ENCODE measurements around the gene ANKIB1. TPM values are rescaled to one million over a fixed set of nuclear protein-coding genes. Genes with fewer than 3 reads are reported as not detected.

ANKIB1 gene
- total and polyA plus RNA-seq, 4 donors: 3.9 to 14.8 (median 8.4) TPM

DNA sequence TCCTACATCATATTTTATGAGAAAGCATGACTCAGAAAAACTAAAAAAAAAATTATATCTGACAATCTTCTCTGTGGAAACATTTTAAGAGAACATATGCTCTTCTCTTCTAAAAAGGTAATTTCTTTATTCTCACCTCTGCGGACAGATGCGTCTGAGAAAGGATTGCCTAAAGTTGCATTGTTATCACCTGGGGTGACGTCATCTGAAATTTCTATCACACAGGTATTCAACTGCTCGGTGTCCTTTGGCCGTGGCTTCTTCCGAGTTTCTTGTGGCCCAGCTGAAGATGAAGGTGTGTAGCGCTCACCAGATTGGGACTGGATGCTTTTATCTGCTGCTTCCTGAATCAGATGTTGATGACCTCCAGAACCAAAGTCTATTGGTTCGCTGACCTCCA, 187.2 kb downstream of the ANKIB1 start:
- 96% methylated on average over 8 of the region's 8 CpGs for WGBS
- Histone ChIP-seq H3K9me3 (ENCODE audit: control insufficient read depth in 4 of 4, low read length in 3 of 4) (no peaks in the 10 kb centered on the region), H3K27ac (ENCODE audit: low read depth in 1 of 2, low read length in 2 of 2) (no peak overlapping the region), H3K27me3 (ENCODE audit: control insufficient read depth in 4 of 4, insufficient read depth in 4 of 4, low read length in 3 of 4) (no peaks in the 10 kb centered on the region), H3K4me3 (ENCODE audit: low read depth in 1 of 3, low read length in 3 of 3) (no peak overlapping the region), H3K36me3 (ENCODE audit: control insufficient read depth in 4 of 4, insufficient read depth in 3 of 4, low read depth in 1 of 4, low read length in 3 of 4) (no peaks in the 10 kb centered on the region), H3K9ac (ENCODE audit: low read depth in 1 of 2, low read length in 2 of 2) (no peak overlapping the region), H3K4me1 (ENCODE audit: control insufficient read depth in 4 of 4, insufficient read depth in 4 of 4, low read length in 3 of 4) (peaks cover 0 to 9% (median 3%) of the 10 kb centered on the region in 4 donors)
- no peak for TF ChIP-seq EGR1 (IDR thresholded peaks at IDR 0.05; ENCODE audit: low read depth in 2 of 2)
- no peak for TF ChIP-seq RAD21 (IDR thresholded peaks at IDR 0.05)
- no peak for DNase-seq (ENCODE audit: low spot score)

DNA sequence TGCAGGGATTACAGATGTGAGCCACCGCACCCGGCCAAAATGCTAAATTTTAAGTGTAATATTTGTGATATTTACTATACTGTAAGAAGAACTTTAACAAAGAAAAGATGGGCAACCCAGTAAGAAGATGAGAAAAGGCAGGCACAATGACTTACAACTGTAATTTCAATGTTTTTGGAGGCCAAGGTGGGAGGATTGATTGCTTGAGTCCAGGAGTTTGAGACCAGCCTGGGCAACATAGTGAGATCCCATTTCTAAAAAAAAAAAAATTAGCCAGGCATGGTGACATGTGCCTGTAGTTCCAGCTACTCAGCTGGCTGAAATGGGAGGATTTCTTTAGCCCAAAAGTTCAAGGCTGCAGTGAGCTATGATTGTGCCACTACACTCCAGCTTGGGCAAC, 189.8 kb downstream of the ANKIB1 start:
- WGBS: 96% methylated on average over 2 of the region's 2 CpGs
- Histone ChIP-seq H3K9ac (ENCODE audit: low read depth in 1 of 2, low read length in 2 of 2) (no peak overlapping the region), H3K4me1 (ENCODE audit: control insufficient read depth in 4 of 4, insufficient read depth in 4 of 4, low read length in 3 of 4) (peaks cover 0 to 9% (median 3%) of the 10 kb centered on the region in 4 donors), H3K27me3 (ENCODE audit: control insufficient read depth in 4 of 4, insufficient read depth in 4 of 4, low read length in 3 of 4) (no peaks in the 10 kb centered on the region), H3K9me3 (ENCODE audit: control insufficient read depth in 4 of 4, low read length in 3 of 4) (no peaks in the 10 kb centered on the region), H3K36me3 (ENCODE audit: control insufficient read depth in 4 of 4, insufficient read depth in 3 of 4, low read depth in 1 of 4, low read length in 3 of 4) (no peaks in the 10 kb centered on the region), H3K27ac (ENCODE audit: low read depth in 1 of 2, low read length in 2 of 2) (no peak overlapping the region), H3K4me3 (ENCODE audit: low read depth in 1 of 3, low read length in 3 of 3) (no peak overlapping the region)
- DNase-seq (ENCODE audit: low spot score): no peak
- TF ChIP-seq, protein P1, sequence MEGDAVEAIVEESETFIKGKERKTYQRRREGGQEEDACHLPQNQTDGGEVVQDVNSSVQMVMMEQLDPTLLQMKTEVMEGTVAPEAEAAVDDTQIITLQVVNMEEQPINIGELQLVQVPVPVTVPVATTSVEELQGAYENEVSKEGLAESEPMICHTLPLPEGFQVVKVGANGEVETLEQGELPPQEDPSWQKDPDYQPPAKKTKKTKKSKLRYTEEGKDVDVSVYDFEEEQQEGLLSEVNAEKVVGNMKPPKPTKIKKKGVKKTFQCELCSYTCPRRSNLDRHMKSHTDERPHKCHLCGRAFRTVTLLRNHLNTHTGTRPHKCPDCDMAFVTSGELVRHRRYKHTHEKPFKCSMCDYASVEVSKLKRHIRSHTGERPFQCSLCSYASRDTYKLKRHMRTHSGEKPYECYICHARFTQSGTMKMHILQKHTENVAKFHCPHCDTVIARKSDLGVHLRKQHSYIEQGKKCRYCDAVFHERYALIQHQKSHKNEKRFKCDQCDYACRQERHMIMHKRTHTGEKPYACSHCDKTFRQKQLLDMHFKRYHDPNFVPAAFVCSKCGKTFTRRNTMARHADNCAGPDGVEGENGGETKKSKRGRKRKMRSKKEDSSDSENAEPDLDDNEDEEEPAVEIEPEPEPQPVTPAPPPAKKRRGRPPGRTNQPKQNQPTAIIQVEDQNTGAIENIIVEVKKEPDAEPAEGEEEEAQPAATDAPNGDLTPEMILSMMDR (IDR thresholded peaks at IDR 0.05; ENCODE audit: low read depth, low read length, missing input control): no peak
- TF ChIP-seq, protein P2, sequence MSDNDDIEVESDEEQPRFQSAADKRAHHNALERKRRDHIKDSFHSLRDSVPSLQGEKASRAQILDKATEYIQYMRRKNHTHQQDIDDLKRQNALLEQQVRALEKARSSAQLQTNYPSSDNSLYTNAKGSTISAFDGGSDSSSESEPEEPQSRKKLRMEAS (IDR thresholded peaks at IDR 0.05): no peak
- TF ChIP-seq, protein P3, sequence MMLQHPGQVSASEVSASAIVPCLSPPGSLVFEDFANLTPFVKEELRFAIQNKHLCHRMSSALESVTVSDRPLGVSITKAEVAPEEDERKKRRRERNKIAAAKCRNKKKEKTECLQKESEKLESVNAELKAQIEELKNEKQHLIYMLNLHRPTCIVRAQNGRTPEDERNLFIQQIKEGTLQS (IDR thresholded peaks at IDR 0.05): no peak
- no peak for TF ChIP-seq JUND (IDR thresholded peaks at IDR 0.05)
- TF ChIP-seq YY1 (IDR thresholded peaks at IDR 0.05): no peak

DNA sequence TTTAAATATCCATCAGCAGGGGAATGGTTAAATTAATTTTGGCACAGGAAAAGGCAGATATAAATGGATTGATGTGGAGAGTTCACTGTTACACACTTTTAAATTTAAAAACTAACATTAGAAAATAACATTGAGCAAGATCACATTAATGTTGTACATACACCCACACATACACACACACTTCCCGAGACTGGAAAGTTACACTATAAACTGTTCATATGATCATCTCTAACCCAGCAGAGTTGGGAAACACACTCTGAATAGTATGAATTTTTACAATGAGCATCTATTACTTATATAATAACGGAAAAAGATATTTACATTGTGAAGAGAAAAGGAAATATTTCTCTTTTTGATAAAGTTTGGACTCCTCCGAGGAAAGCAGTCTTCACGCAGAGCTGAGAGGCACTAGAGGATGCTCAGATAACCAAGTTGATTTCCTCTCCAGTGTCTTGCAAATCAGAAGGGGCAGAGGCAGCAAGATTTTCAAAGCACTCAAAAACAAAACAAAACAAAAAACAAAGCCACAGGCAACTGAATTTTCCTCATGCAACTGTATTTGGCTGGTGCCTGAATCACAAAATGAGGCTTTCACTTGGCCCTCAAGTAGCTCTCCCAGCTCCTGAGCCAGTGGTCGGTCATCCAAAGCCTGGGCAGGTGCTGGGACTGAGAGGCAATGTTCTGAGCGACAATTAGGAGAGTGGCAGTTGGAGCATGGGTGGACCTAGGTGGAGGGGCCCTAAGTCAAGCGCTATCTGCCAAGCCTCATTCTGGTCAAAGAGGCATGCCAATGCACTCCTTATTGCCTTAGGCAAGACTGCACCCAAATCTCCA, 191.1 kb downstream of the ANKIB1 start:
- DNase-seq (ENCODE audit: low spot score): no peak
- H3K36me3 ChIP-seq (ENCODE audit: control insufficient read depth in 4 of 4, insufficient read depth in 3 of 4, low read depth in 1 of 4, low read length in 3 of 4): no peaks in the 10 kb centered on the region
- no peak overlapping the region for H3K4me3 ChIP-seq (ENCODE audit: low read depth in 1 of 3, low read length in 3 of 3)
- WGBS: 77% methylated on average over 7 of the region's 7 CpGs
- H3K27me3 ChIP-seq (ENCODE audit: control insufficient read depth in 4 of 4, insufficient read depth in 4 of 4, low read length in 3 of 4): no peaks in the 10 kb centered on the region
- no peak overlapping the region for H3K9ac ChIP-seq (ENCODE audit: low read depth in 1 of 2, low read length in 2 of 2)
- TF ChIP-seq HNF4A (conservative IDR thresholded peaks at IDR 0.05) (no peak), RAD21 (IDR thresholded peaks at IDR 0.05) (no peak), TAF1 (conservative IDR thresholded peaks at IDR 0.05) (no peak), FOXA2 (IDR thresholded peaks at IDR 0.05) (no peak), NR2F2 (IDR thresholded peaks at IDR 0.05) (no peak)
- TF ChIP-seq, protein P4, sequence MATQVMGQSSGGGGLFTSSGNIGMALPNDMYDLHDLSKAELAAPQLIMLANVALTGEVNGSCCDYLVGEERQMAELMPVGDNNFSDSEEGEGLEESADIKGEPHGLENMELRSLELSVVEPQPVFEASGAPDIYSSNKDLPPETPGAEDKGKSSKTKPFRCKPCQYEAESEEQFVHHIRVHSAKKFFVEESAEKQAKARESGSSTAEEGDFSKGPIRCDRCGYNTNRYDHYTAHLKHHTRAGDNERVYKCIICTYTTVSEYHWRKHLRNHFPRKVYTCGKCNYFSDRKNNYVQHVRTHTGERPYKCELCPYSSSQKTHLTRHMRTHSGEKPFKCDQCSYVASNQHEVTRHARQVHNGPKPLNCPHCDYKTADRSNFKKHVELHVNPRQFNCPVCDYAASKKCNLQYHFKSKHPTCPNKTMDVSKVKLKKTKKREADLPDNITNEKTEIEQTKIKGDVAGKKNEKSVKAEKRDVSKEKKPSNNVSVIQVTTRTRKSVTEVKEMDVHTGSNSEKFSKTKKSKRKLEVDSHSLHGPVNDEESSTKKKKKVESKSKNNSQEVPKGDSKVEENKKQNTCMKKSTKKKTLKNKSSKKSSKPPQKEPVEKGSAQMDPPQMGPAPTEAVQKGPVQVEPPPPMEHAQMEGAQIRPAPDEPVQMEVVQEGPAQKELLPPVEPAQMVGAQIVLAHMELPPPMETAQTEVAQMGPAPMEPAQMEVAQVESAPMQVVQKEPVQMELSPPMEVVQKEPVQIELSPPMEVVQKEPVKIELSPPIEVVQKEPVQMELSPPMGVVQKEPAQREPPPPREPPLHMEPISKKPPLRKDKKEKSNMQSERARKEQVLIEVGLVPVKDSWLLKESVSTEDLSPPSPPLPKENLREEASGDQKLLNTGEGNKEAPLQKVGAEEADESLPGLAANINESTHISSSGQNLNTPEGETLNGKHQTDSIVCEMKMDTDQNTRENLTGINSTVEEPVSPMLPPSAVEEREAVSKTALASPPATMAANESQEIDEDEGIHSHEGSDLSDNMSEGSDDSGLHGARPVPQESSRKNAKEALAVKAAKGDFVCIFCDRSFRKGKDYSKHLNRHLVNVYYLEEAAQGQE (IDR thresholded peaks at IDR 0.05): no peak
- H3K27ac ChIP-seq (ENCODE audit: low read depth in 1 of 2, low read length in 2 of 2): no peak overlapping the region
- peaks cover 0 to 9% (median 3%) of the 10 kb centered on the region in 4 donors for H3K4me1 ChIP-seq (ENCODE audit: control insufficient read depth in 4 of 4, insufficient read depth in 4 of 4, low read length in 3 of 4)
- H3K9me3 ChIP-seq (ENCODE audit: control insufficient read depth in 4 of 4, low read length in 3 of 4): no peaks in the 10 kb centered on the region
